H1 (cell line): Measurements from ENCODE around the gene CHEK2. TPM values are rescaled to one million over a fixed set of nuclear protein-coding genes. Genes with fewer than 3 reads are reported as not detected.

Experiments used
- CTCF ChIA-PET: fragments of 300-600 bp; sonication (Branson Sonifier 250); formaldehyde crosslinking; loops from one replicate; lab custom pipeline; 2021; ENCODE audit not compliant: partially characterized antibody; lab: Charles Lee
- POLR2A ChIA-PET: fragments of 300-600 bp; sonication (Branson Sonifier 250); formaldehyde crosslinking; loops from one replicate; lab custom pipeline; 2021; ENCODE audit warnings: inconsistent platforms; ENCODE audit not compliant: partially characterized antibody; lab: Charles Lee
- DNase-seq, 2 experiments: peaks; one replicate each; pipeline versions ENCODE4 v3.0.0 to v3.0.0-alpha.2; 2010 to 2022; ENCODE audit warnings: low spot score in 2 of 2, low read depth in 1 of 2, mixed read lengths in 1 of 2
- FAIRE-seq: peaks from 2 replicates; lab custom pipeline; 2011; peaks lifted over from hg19 to GRCh38; lab: Jason Lieb, UNC
- H2AFZ ChIP-seq: 2 replicates; pipeline ENCODE4 v1.8.1; 2012; ENCODE audit warnings: low read length, inconsistent platforms
- H2AK5ac ChIP-seq: 2 replicates; pipeline ENCODE4 v1.6.1; 2013; ENCODE audit warnings: low read depth, low read length
- H2BK120ac ChIP-seq: replicated peaks from 2 replicates; pipeline ENCODE3; 2013; ENCODE audit warnings: low read depth, low read length, inconsistent platforms
- H2BK12ac ChIP-seq: 2 replicates; pipeline ENCODE4 v1.6.1; 2013; ENCODE audit warnings: low read depth, low read length
- H2BK15ac ChIP-seq: 2 replicates; pipeline ENCODE4 v1.6.1; 2013; ENCODE audit warnings: low read length
- H2BK20ac ChIP-seq: 2 replicates; pipeline ENCODE4 v1.6.1; 2013; ENCODE audit warnings: low read length
- H2BK5ac ChIP-seq: 2 replicates; pipeline ENCODE4 v1.6.1; 2013; ENCODE audit warnings: low read depth, low read length
- H3K14ac ChIP-seq: 2 replicates; pipeline ENCODE4 v1.6.1; 2013; ENCODE audit warnings: inconsistent platforms; ENCODE audit not compliant: insufficient read length
- H3K18ac ChIP-seq: 2 replicates; pipeline ENCODE4 v1.6.1; 2013; ENCODE audit warnings: low read length; ENCODE audit errors: extremely low read depth
- H3K23ac ChIP-seq: 2 replicates; pipeline ENCODE4 v1.6.1; 2013; ENCODE audit warnings: inconsistent platforms; ENCODE audit not compliant: insufficient read length
- H3K23me2 ChIP-seq: 2 replicates; pipeline ENCODE4 v1.6.1; 2013; ENCODE audit warnings: low read depth, low read length
- H3K27ac ChIP-seq: 2 replicates; pipeline ENCODE4 v1.6.1; 2011; ENCODE audit warnings: low read depth, low read length, inconsistent platforms
- H3K27me3 ChIP-seq, 4 experiments: replicated peaks in 1 of 4; 1 replicate in 1 of 4; 2 replicates in 3 of 4; pipeline versions ENCODE4 v1.6.1 to v1.8.1; 2011 to 2013; ENCODE audit warnings: low read length in 3 of 4, mild to moderate bottlenecking in 3 of 4, inconsistent platforms in 2 of 4, mixed read lengths in 2 of 4, moderate library complexity in 1 of 4; ENCODE audit not compliant: control insufficient read depth in 3 of 4, insufficient read depth in 3 of 4; ENCODE audit errors: extremely low read depth in 1 of 4
- H3K36me3 ChIP-seq, 4 experiments: 2 replicates each; pipeline versions ENCODE4 v1.6.1 to v1.8.1; 2011 to 2013; ENCODE audit warnings: mild to moderate bottlenecking in 4 of 4, low read length in 3 of 4, moderate library complexity in 2 of 4, control low read depth in 1 of 4, inconsistent platforms in 1 of 4; ENCODE audit not compliant: insufficient read depth in 4 of 4, control insufficient read depth in 2 of 4
- H3K4ac ChIP-seq: replicated peaks from 2 replicates; pipeline ENCODE3; 2013; ENCODE audit warnings: low read length, low read depth, mixed read lengths, inconsistent platforms; ENCODE audit not compliant: insufficient read length
- H3K4me1 ChIP-seq, 4 experiments: replicated peaks in 1 of 4; 1 replicate in 1 of 4; 2 replicates in 3 of 4; pipeline versions ENCODE4 v1.6.1 to v1.8.1; 2011 to 2013; ENCODE audit warnings: low read length in 3 of 4, inconsistent platforms in 2 of 4, mixed read lengths in 1 of 4; ENCODE audit not compliant: insufficient read depth in 4 of 4, control insufficient read depth in 3 of 4
- H3K4me2 ChIP-seq, 2 experiments: 2 replicates each; pipeline versions ENCODE4 v1.6.1 to v1.8.1; 2011 to 2013; ENCODE audit warnings: low read depth in 2 of 2, low read length in 2 of 2, control low read depth in 1 of 2, inconsistent platforms in 1 of 2, mild to moderate bottlenecking in 1 of 2; ENCODE audit not compliant: insufficient read depth in 1 of 2
- H3K4me3 ChIP-seq, 4 experiments: fragments of 200-600, 300-600 bp in 1 of 4; sonication (generic), shearing (Covaris generic), sonication (Bioruptor Twin) in 1 of 4; 2 replicates each; pipeline versions ENCODE4 v1.5.1 to v1.8.1; 2011 to 2016; ENCODE audit warnings: low read length in 4 of 4, low read depth in 3 of 4, control low read depth in 2 of 4, inconsistent platforms in 2 of 4, mild to moderate bottlenecking in 2 of 4, mixed read lengths in 1 of 4, moderate library complexity in 1 of 4; ENCODE audit not compliant: insufficient read depth in 2 of 4; ENCODE audit errors: extremely low read depth in 1 of 4
- H3K56ac ChIP-seq: replicated peaks from 2 replicates; pipeline ENCODE3; 2013; ENCODE audit warnings: low read depth, mild to moderate bottlenecking, mixed read lengths, low read length, inconsistent platforms; ENCODE audit not compliant: insufficient read length
- H3K79me1 ChIP-seq: 2 replicates; pipeline ENCODE4 v1.6.1; 2013; ENCODE audit warnings: low read depth, low read length, control low read depth
- H3K79me2 ChIP-seq, 2 experiments: 2 replicates each; pipeline versions ENCODE4 v1.6.1 to v1.8.1; 2012 to 2013; ENCODE audit warnings: low read length in 2 of 2, mild to moderate bottlenecking in 2 of 2, inconsistent platforms in 1 of 2; ENCODE audit not compliant: insufficient read depth in 2 of 2, control insufficient read depth in 1 of 2
- H3K9ac ChIP-seq, 4 experiments: replicated peaks in 1 of 4; 1 replicate in 1 of 4; 2 replicates in 3 of 4; pipeline versions ENCODE4 v1.6.1 to v1.8.1; 2011 to 2013; ENCODE audit warnings: low read depth in 3 of 4, low read length in 3 of 4, control low read depth in 2 of 4, mild to moderate bottlenecking in 2 of 4, moderate library complexity in 2 of 4, inconsistent platforms in 1 of 4; ENCODE audit errors: extremely low read depth in 1 of 4
- H3K9me3 ChIP-seq, 2 experiments: 2 replicates each; pipeline versions ENCODE4 v1.6.1 to v1.8.1; 2012 to 2013; ENCODE audit warnings: mild to moderate bottlenecking in 2 of 2, moderate library complexity in 2 of 2, control low read depth in 1 of 2, inconsistent platforms in 1 of 2, low read depth in 1 of 2, low read length in 1 of 2, mixed read lengths in 1 of 2; ENCODE audit not compliant: insufficient read depth in 2 of 2
- H4K20me1 ChIP-seq, 2 experiments: replicated peaks in 1 of 2; 2 replicates each; pipeline versions ENCODE3 to v1.8.1; 2011 to 2013; ENCODE audit warnings: inconsistent platforms in 2 of 2, low read length in 2 of 2, mild to moderate bottlenecking in 1 of 2; ENCODE audit not compliant: insufficient read depth in 2 of 2, control insufficient read depth in 1 of 2
- H4K5ac ChIP-seq: 2 replicates; pipeline ENCODE4 v1.6.1; 2013; ENCODE audit warnings: low read length, low read depth, mixed read lengths, inconsistent platforms; ENCODE audit not compliant: insufficient read length
- H4K8ac ChIP-seq: 2 replicates; pipeline ENCODE4 v1.8.0; 2013; ENCODE audit warnings: mild to moderate bottlenecking, moderate library complexity, low read length, inconsistent platforms; ENCODE audit not compliant: insufficient read depth; ENCODE audit errors: extremely low read depth
- H4K91ac ChIP-seq: replicated peaks from 2 replicates; pipeline ENCODE3; 2013; ENCODE audit warnings: low read length, mixed read lengths, inconsistent platforms; ENCODE audit not compliant: insufficient read length
- ASH2L ChIP-seq: fragments of 200-600, 300-600 bp; sonication (generic); IDR thresholded peaks from one replicate; pipeline ENCODE4 v1.7.1; 2017; ENCODE audit warnings: low read length
- BRCA1 ChIP-seq: IDR thresholded peaks from 2 replicates; pipeline ENCODE4 v1.6.1; 2012; ENCODE audit warnings: low read depth, low read length, improper control_type of control experiment
- CBX5 ChIP-seq: fragments of 300-800, 300-1000 bp; sonication (generic); IDR thresholded peaks from 2 replicates; pipeline ENCODE4 v1.7.1; 2016; ENCODE audit warnings: antibody characterized with exemption, low read length, low read depth
- EZH2 ChIP-seq: fragments of 200-600 bp; sonication (generic); IDR thresholded peaks from 2 replicates; pipeline ENCODE4 v1.7.1; 2012; ENCODE audit warnings: low read depth, mild to moderate bottlenecking, moderate library complexity, low read length, inconsistent platforms; ENCODE audit not compliant: severe bottlenecking
- SIX5 ChIP-seq: IDR thresholded peaks from 2 replicates; pipeline ENCODE4 v1.6.1; 2011; ENCODE audit warnings: mild to moderate bottlenecking, low read depth, low read length
- SUZ12 ChIP-seq: fragments of 200-600 bp; sonication (generic); IDR thresholded peaks from 2 replicates; pipeline ENCODE4 v1.6.1; 2012; ENCODE audit warnings: mild to moderate bottlenecking, inconsistent platforms, low read length, moderate library complexity, mixed read lengths
- WGBS, 2 experiments: shearing (Covaris generic) in 1 of 2; methylation state at CpG; one replicate each; pipeline versions ENCODE4 v1.1.6 to v1.1.7; 2013 to 2015; ENCODE audit warnings: low lambda C conversion rate in 2 of 2, mixed read lengths in 2 of 2, inconsistent platforms in 1 of 2, low coverage in 1 of 2, missing lambda C conversion rate in 1 of 2; ENCODE audit not compliant: insufficient replicate concordance in 2 of 2, insufficient coverage in 1 of 2, insufficient read length in 1 of 2; ENCODE audit errors: extremely low coverage in 1 of 2, missing lambda C conversion rate in 1 of 2; 5-methylcytosine and 5-hydroxymethylcytosine counted together
- polyA plus RNA-seq, 7 experiments: library from polyadenylated mRNA; depleted of rRNA in 3 of 7; stranded (reverse) in 5 of 7; unstranded in 2 of 7; fragments of >200 nt in 5 of 7; fragments of 200-250 nt in 2 of 7; gene quantifications; 1 replicate in 5 of 7; 2 replicates in 1 of 7; 4 replicates in 1 of 7; pipeline versions ENCODE4 v1.2.1 to v1.2.3, GENCODE V29; 2011 to 2013; ENCODE audit warnings: missing spikeins in 2 of 7, mixed read lengths in 2 of 7
- total RNA-seq: library from RNA; stranded (reverse); fragmentation: NEBNext Ultra II Directional; extraction: Animal tissue kit (Norgen Biotek cat#: 25700); gene quantifications from 2 replicates; pipeline ENCODE4 v1.2.1, GENCODE V29; 2021
- TF ChIP-seq, protein P1 (sequence below): IDR thresholded peaks from 2 replicates; pipeline ENCODE4 v1.6.1; 2012; ENCODE audit warnings: inconsistent platforms

The CHEK2 gene
- total and polyA plus RNA-seq, 2 of the 8 experiments (the other 6 are each of a cell fraction or from before 2014, with no cell fraction given), result 74.9 to 89.5 TPM

DNA sequence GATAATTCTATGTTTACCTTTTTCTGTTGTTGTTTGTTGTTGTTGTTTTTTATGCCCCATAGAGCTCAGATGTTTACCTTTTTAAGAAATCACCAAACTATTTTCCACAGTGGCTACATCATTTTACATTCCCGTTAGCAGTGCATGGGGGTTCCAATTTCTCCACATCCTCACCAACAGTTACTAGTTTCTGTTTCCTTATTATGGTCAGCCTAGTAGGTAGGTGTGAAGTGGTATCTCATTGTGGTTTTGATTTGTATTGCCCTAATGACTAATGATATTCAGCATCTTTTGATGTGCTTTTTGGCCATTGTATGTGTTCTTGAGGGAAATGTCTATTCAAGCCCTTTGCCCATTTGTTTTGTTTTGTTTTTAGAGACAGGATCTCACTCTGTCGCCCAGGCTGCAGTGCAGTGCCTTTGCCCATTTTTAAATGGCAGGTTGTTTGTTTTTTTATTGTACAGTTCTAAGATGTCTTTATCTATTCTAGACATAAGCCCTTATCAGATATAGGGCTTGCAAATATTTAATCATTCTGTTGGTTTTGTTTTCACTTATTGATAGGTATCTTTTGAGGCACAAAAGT is 27.5 kb downstream of the CHEK2 start:
- 91% methylated on average over 2 of the region's 2 CpGs; no CpG with 5 or more reads in 1 of the 2 experiments for WGBS, 2 experiments
- no peak overlapping the region for H2BK15ac ChIP-seq
- H3K14ac ChIP-seq, result no peak overlapping the region
- H2BK12ac ChIP-seq, result no peak overlapping the region
- H3K56ac ChIP-seq, result no peak overlapping the region
- H3K36me3 ChIP-seq, result peaks cover 0 to 33% (median 20%) of the 10 kb centered on the region in 4 experiments; a peak in 6 of 8 replicates
- no peak for FAIRE-seq
- H4K20me1 ChIP-seq, result no peaks in the 10 kb centered on the region
- no peak overlapping the region for H2BK5ac ChIP-seq
- POLR2A ChIA-PET, result no interaction called here
- H4K5ac ChIP-seq, result no peak overlapping the region
- H3K9ac ChIP-seq, result no peak overlapping the region
- H3K4me1 ChIP-seq, result no peaks in the 10 kb centered on the region
- H3K4me3 ChIP-seq, result no peak overlapping the region
- no peak overlapping the region for H2BK120ac ChIP-seq
- no peaks in the 10 kb centered on the region for H3K9me3 ChIP-seq
- TF ChIP-seq SUZ12 (no peak), SIX5 (no peak), BRCA1 (no peak), EZH2 (no peak), ASH2L (no peak), CBX5 (no peak)
- TF ChIP-seq, protein P1, sequence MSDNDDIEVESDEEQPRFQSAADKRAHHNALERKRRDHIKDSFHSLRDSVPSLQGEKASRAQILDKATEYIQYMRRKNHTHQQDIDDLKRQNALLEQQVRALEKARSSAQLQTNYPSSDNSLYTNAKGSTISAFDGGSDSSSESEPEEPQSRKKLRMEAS, result no peak
- no peaks in the 10 kb centered on the region for H3K27me3 ChIP-seq
- no peaks in the 10 kb centered on the region for H3K79me2 ChIP-seq
- no peak for DNase-seq
- H3K23ac ChIP-seq, result no peak overlapping the region
- no peak overlapping the region for H3K27ac ChIP-seq
- H3K4me2 ChIP-seq, result no peak overlapping the region
- no peak overlapping the region for H4K8ac ChIP-seq
- no peak overlapping the region for H3K18ac ChIP-seq
- no peak overlapping the region for H2BK20ac ChIP-seq
- H3K79me1 ChIP-seq, result no peaks in the 10 kb centered on the region
- no peak overlapping the region for H3K4ac ChIP-seq
- CTCF ChIA-PET, result interaction anchor here (1.3 to 1.5 kb wide), 2 partner anchors 14 to 91 kb away, joined by 3 to 4 read pairs; no protein-coding TSS in a partner anchor
- no peak overlapping the region for H2AK5ac ChIP-seq
- no peak overlapping the region for H2AFZ ChIP-seq
- H4K91ac ChIP-seq, result no peak overlapping the region
- H3K23me2 ChIP-seq, result no peaks in the 10 kb centered on the region
